Astrocyte (in vitro differentiated cells and primary cell): Measurements from ENCODE around the gene ITPRIPL2.

Experiments used
- CTCF ChIP-seq: IDR thresholded peaks from 2 replicates; pipeline ENCODE4 v1.5.1; 2011; ENCODE audit warnings: low read depth, mild to moderate bottlenecking, inconsistent platforms, low read length, moderate library complexity; ENCODE audit not compliant: insufficient read depth
- EZH2 ChIP-seq: IDR thresholded peaks from 2 replicates; pipeline ENCODE4 v1.6.1; 2012; ENCODE audit warnings: mild to moderate bottlenecking, low read length, inconsistent platforms; ENCODE audit not compliant: insufficient read depth

- TF ChIP-seq CTCF, result no peak
- TF ChIP-seq EZH2, result no peak
These were observed 22.9 kb downstream of the ITPRIPL2 start for GRCh38 chr16:19136549-19137196.
